Measurements from ENCODE around the gene TRPV2.

GRCh38 chr17:16448490-16448889, 33.1 kb downstream of the TRPV2 start:
- TF ChIP-seq CTCF (conservative IDR thresholded peaks at IDR 0.05; ENCODE audit: low read depth in 2 of 2) (no peak), EZH2 (IDR thresholded peaks at IDR 0.05; ENCODE audit: low read depth, unreplicated experiment) (no peak), ETS1 (IDR thresholded peaks at IDR 0.05) (no peak), POLR2AphosphoS5 (IDR thresholded peaks at IDR 0.05; ENCODE audit: low read depth) (no peak), REST (IDR thresholded peaks at IDR 0.05; ENCODE audit: unreplicated experiment) (no peak), JUNB (IDR thresholded peaks at IDR 0.05; ENCODE audit: unreplicated experiment) (no peak), CREB1 (CRISPR knock-in tag; IDR thresholded peaks at IDR 0.05; ENCODE audit: low read depth) (no peak), STAT1 (IDR thresholded peaks at IDR 0.05; ENCODE audit: unreplicated experiment) (no peak), NANOG (IDR thresholded peaks at IDR 0.05; ENCODE audit: borderline replicate concordance) (no peak), EZH2phosphoT487 (IDR thresholded peaks at IDR 0.05; ENCODE audit: unreplicated experiment) (no peak), ZNF331 (CRISPR knock-in tag; IDR thresholded peaks at IDR 0.05; ENCODE audit: low read depth) (no peak), ZNF114 (CRISPR knock-in tag; IDR thresholded peaks at IDR 0.05) (no peak)

All from GM23338 (cell line).